HCT116 (cell line): ENCODE data around the gene IFNLR1.

Experiments used
- CEBPB ChIP-seq: IDR thresholded peaks from 2 replicates; pipeline ENCODE4 v1.6.1; 2012; ENCODE audit warnings: low read depth
- EGR1 ChIP-seq: IDR thresholded peaks from 2 replicates; pipeline ENCODE4 v1.6.1; 2012; ENCODE audit warnings: low read depth
- TF ChIP-seq, protein P1 (sequence below): IDR thresholded peaks from 2 replicates; pipeline ENCODE4 v1.6.1; 2012; ENCODE audit warnings: low read depth
- TF ChIP-seq, protein P2 (sequence below), 3 experiments: fragments of 200-600 bp in 1 of 3; sonication (generic) in 1 of 3; IDR thresholded peaks in 2 of 3; conservative IDR thresholded peaks in 1 of 3; 2 replicates each; pipeline ENCODE4 v1.5.1; 2012 to 2017; ENCODE audit warnings: low read depth in 2 of 3, low read length in 2 of 3, antibody characterized with exemption in 1 of 3, borderline replicate concordance in 1 of 3, control low read depth in 1 of 3, mild to moderate bottlenecking in 1 of 3, mixed read lengths in 1 of 3, mixed run types in 1 of 3, moderate library complexity in 1 of 3; ENCODE audit not compliant: insufficient read depth in 1 of 3

DNA sequence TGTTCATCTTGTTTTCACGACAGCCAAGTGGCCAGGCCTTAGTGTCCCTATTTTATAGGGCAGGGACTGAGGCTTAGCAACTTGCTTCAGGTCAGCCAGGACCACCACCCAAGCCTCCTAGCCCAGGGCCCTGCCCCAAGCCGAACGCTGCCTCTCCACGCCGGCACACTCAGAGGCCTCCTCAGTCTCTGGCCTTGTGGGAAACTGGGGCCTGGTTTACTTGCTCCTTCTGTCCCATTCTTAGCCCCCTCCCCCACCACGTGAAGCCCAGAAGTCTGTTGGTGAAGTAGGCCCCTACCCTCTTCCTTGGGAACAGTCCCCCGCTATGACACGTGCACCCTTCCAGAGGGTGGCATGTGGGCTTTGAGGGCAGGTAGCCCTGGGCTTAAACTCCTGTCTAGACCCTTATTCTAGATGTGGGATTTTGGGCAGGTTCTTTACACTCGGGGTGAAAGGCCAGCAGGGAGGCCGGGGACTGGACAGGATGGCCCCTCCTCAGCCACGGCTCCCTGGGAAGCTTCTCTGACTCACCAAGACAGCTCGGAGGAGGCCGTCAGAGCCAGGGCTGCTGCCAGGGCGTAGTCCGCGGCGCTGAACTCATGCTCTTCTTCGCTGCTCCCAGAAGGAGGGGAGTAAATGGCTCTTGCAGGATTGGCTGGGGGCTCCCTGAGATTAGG lies 79.5 kb downstream of the IFNLR1 start:
- TF ChIP-seq, protein P1, sequence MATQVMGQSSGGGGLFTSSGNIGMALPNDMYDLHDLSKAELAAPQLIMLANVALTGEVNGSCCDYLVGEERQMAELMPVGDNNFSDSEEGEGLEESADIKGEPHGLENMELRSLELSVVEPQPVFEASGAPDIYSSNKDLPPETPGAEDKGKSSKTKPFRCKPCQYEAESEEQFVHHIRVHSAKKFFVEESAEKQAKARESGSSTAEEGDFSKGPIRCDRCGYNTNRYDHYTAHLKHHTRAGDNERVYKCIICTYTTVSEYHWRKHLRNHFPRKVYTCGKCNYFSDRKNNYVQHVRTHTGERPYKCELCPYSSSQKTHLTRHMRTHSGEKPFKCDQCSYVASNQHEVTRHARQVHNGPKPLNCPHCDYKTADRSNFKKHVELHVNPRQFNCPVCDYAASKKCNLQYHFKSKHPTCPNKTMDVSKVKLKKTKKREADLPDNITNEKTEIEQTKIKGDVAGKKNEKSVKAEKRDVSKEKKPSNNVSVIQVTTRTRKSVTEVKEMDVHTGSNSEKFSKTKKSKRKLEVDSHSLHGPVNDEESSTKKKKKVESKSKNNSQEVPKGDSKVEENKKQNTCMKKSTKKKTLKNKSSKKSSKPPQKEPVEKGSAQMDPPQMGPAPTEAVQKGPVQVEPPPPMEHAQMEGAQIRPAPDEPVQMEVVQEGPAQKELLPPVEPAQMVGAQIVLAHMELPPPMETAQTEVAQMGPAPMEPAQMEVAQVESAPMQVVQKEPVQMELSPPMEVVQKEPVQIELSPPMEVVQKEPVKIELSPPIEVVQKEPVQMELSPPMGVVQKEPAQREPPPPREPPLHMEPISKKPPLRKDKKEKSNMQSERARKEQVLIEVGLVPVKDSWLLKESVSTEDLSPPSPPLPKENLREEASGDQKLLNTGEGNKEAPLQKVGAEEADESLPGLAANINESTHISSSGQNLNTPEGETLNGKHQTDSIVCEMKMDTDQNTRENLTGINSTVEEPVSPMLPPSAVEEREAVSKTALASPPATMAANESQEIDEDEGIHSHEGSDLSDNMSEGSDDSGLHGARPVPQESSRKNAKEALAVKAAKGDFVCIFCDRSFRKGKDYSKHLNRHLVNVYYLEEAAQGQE, result no peak
- TF ChIP-seq, protein P2, sequence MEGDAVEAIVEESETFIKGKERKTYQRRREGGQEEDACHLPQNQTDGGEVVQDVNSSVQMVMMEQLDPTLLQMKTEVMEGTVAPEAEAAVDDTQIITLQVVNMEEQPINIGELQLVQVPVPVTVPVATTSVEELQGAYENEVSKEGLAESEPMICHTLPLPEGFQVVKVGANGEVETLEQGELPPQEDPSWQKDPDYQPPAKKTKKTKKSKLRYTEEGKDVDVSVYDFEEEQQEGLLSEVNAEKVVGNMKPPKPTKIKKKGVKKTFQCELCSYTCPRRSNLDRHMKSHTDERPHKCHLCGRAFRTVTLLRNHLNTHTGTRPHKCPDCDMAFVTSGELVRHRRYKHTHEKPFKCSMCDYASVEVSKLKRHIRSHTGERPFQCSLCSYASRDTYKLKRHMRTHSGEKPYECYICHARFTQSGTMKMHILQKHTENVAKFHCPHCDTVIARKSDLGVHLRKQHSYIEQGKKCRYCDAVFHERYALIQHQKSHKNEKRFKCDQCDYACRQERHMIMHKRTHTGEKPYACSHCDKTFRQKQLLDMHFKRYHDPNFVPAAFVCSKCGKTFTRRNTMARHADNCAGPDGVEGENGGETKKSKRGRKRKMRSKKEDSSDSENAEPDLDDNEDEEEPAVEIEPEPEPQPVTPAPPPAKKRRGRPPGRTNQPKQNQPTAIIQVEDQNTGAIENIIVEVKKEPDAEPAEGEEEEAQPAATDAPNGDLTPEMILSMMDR (IDR thresholded peaks at IDR 0.05 in 2 of 3, conservative IDR thresholded peaks at IDR 0.05 in 1 of 3; ENCODE audit: borderline replicate concordance in 1 of 3, insufficient read depth in 1 of 3, low read depth in 2 of 3, low read length in 2 of 3), result no peak
- TF ChIP-seq CEBPB, result no peak
- TF ChIP-seq EGR1, result no peak
